ENCODE results near the gene CCL18.
"Not testable (repeated sequence)": the region's sequence is repeated elsewhere in the genome, so short reads cannot be mapped to it uniquely, and the experiment has no call there.

CCL18 gene

DNA sequence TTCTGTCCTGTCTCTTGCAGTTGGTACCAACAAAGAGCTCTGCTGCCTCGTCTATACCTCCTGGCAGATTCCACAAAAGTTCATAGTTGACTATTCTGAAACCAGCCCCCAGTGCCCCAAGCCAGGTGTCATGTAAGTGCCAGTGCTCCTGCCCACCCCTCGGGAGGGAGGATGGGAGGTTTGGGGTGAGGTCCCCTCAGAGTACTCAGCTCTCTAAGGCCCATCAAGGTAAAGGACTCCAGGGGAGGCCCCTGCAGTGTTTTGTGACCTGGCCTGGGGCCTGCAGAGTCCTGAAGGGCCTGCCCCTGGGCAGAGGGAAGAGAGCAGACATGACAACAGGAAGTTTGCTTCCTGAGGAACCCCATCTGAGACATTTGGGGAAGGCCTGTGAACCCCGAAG lies 6.4 kb downstream of the CCL18 start:
- in situ Hi-C loops (cut with MboI; ENCODE audit: low sequenced_read_pairs), result loop anchor here (5.0 to 10.0 kb wide), 3 partner anchors 48 to 96 kb away; no protein-coding TSS in a partner anchor

- in situ Hi-C loops (cut with MboI; ENCODE audit: low sequenced_read_pairs), result loop anchor here (5.0 to 10.0 kb wide), 3 partner anchors 49 to 97 kb away; no protein-coding TSS in a partner anchor
These were observed 7.7 kb downstream of the CCL18 start for GRCh38 chr17:36071751-36072150.

- in situ Hi-C loops (cut with MboI; ENCODE audit: low sequenced_read_pairs), result loop anchor here (5.0 to 10.0 kb wide), 3 partner anchors 50 to 98 kb away; no protein-coding TSS in a partner anchor
These were observed 8.5 kb downstream of the CCL18 start for GRCh38 chr17:36072431-36073121.

- in situ Hi-C loops (cut with MboI; ENCODE audit: low sequenced_read_pairs), result loop anchor here (5.0 to 10.0 kb wide), 3 partner anchors 52 to 100 kb away; no protein-coding TSS in a partner anchor
These were observed 10.3 kb downstream of the CCL18 start for GRCh38 chr17:36074365-36074764.

- in situ Hi-C loops (cut with MboI; ENCODE audit: low sequenced_read_pairs), result not testable (repeated sequence)
These were observed 17.8 kb downstream of the CCL18 start for GRCh38 chr17:36081681-36082471.

DNA sequence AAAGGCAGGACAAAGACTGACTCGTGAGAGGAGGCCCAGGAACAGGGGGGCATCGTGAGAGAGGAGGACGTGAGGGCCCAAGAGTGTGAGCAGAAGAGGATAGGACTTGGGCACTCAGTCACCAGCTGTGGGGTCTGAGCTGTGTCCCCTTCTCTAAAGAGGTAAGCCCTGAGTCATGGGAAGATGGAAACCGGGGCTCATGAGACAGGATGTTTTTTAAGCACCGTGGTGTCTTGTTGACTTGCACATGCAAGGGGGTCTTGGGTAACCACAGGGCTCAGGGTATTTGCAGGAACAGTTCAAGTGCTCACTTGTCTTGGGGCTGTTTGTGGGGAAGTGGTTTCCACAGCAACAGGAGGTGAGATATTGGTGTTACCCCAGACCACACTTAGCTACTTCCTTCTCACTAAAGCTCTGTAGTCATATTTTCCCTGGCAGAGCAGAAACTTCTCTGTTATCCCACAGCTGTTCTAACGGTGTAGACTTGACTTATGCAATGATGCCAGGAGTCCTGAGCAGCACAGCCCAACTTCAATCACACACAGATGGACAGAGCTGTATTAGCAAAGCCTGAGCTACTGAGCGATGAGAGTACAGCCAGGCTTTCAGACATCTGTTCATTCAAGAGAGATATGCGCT lies 18.5 kb downstream of the CCL18 start:
- in situ Hi-C loops (cut with MboI; ENCODE audit: low sequenced_read_pairs), result not testable (repeated sequence)

GRCh38 chr17:36083691-36084090 lies 19.6 kb downstream of the CCL18 start:
- in situ Hi-C loops (cut with MboI; ENCODE audit: low sequenced_read_pairs), result not testable (repeated sequence)

- in situ Hi-C loops (cut with MboI; ENCODE audit: low sequenced_read_pairs), result no loop called here
These were observed 21.7 kb downstream of the CCL18 start for GRCh38 chr17:36085765-36086164.

GRCh38 chr17:36086791-36087190 lies 22.7 kb downstream of the CCL18 start:
- in situ Hi-C loops (cut with MboI; ENCODE audit: low sequenced_read_pairs), result no loop called here

DNA sequence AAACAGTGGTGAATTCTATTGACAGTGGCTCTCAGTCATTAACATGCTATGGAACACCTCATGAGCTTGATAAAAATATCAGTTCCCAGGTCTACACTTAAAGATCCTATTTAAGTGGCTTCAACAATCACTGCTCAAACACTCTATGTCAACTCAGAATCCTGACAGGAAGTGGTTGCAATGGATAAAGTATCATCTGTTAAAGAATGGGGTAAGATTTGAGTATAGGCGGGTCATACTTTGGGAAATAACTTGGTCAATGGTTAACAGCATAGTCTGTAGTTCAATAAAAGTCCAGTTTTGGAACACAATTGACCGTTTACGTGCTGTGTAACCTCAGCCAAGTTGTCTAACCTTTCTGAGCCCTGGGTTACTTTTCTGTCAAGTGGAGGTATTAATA lies 23.4 kb downstream of the CCL18 start:
- in situ Hi-C loops (cut with MboI; ENCODE audit: low sequenced_read_pairs), result not testable (repeated sequence)

- in situ Hi-C loops (cut with MboI; ENCODE audit: low sequenced_read_pairs), result not testable (repeated sequence)
These were observed 24.0 kb downstream of the CCL18 start for GRCh38 chr17:36087897-36088572.

- in situ Hi-C loops (cut with MboI; ENCODE audit: low sequenced_read_pairs), result no loop called here
These were observed 24.7 kb downstream of the CCL18 start for GRCh38 chr17:36088670-36089338.

- in situ Hi-C loops (cut with MboI; ENCODE audit: low sequenced_read_pairs), result no loop called here
These were observed 25.3 kb downstream of the CCL18 start for GRCh38 chr17:36089339-36089865.

DNA sequence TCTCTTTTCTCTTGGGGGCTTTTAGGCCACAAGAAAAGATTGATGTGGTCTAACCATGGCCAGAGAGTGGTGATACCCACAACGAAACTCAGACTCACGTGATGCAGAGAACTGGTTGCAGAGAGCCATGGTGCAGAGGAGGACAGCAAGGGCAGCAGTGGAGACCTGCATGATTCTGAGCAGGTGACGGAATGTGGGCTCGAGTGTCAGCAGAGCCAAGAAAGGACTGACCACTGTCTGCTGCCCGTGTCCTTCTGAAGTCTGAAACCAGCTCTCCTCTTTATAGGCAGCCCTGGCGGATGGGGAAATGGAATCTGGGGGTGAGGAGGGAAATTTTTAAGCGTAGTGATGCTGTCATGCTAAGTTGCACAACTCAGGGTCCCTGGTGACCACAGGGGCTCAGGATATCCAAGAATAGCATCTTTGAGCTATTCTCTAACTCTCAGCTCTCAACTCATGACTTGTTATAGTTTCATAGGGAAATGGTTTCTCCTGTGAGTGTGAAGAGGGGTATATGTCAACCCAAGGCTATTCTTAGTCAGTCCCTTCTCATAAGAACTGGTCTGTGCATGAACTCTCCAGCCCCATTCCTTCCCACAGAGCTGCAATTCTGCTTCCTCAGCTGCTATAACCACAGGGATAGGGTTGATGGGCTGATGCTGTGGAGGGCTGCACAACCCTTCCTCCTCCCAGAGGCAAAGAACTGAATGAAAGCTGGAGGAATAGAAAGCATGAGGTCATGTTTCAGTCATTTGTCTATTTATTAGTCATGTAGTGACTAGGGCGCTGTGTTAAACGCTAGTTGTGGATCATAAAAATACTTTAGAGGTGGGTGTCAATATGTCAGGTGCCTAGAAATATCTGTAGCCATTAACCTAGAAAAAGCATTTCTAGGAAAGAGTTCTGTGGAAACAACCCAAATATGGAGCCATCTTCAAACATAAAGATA lies 26.1 kb downstream of the CCL18 start, which contains the start of gene CCL3:
Gene CCL3 (minus strand): TSS at position 256 of the 949 bp plus-strand sequence. CDS start 85 bp downstream, at position 171.
- in situ Hi-C loops (cut with MboI; ENCODE audit: low sequenced_read_pairs), result no loop called here

GRCh38 chr17:36092230-36092629 lies 28.2 kb downstream of the CCL18 start:
- in situ Hi-C loops (cut with MboI; ENCODE audit: low sequenced_read_pairs), result no loop called here

DNA sequence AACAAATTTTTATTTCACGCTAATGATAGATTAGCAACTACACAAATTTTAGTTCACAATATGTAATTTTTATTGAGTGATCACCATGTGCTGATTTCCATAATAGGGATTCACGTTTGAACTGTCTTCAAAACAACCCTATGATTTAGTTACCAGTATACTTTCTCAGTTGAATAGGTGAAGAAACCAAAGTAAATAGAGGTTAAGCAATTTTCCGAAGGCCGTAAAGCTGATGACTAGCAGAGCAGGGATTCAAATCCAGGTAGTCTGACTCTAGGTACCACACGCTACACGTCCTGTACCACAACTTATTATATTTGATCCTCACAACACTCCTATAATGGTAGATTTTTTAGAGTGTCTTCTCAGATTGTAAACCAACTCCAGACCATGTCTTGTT lies 28.6 kb downstream of the CCL18 start:
- in situ Hi-C loops (cut with MboI; ENCODE audit: low sequenced_read_pairs), result not testable (repeated sequence)

- in situ Hi-C loops (cut with MboI; ENCODE audit: low sequenced_read_pairs), result no loop called here
These were observed 30.2 kb downstream of the CCL18 start for GRCh38 chr17:36094232-36094631.

DNA sequence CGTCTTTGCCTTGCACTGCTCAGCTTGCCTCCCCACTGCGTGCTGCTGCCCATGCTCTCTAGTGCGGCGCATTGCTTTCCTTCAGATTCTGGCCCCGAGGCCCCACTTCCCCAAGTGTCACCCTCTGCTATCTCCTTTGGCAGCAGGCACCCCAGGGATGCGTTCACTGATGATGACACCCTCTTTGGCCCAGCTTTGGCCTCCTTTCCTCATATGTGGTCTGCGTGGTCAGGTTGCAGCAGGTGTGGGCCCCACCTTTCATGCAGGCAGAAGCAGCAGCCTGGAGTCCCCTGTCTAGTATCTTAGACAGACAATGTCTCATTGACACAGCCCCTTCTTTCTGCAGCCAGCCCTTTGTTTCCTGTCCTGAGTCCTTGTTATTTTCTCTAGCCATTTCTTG lies 30.7 kb downstream of the CCL18 start:
- in situ Hi-C loops (cut with MboI; ENCODE audit: low sequenced_read_pairs), result no loop called here

DNA sequence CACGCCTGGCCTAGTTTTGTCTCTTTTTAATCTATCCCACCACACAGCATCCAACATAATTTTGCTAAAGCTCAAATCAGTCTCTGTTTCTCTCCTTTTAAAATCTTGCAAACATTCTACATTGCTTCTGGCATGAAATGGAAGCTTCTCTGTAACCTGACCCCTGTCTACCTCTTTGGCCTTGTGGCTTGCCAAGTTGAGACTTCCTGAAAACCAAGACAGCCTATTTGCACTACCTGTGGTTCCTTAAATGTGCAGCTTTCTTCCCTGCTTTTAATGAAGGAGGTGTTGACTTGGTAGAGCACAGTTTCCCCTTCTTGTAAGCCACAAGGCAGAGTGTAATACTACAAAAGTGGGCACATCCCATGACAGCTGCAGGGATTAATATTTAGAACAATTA lies 31.9 kb downstream of the CCL18 start:
- in situ Hi-C loops (cut with MboI; ENCODE audit: low sequenced_read_pairs), result no loop called here
